A673 (cell line): Measurements from ENCODE around the gene NEK6. TPM values are rescaled to one million over a fixed set of nuclear protein-coding genes. Genes with fewer than 3 reads are reported as not detected.

ENCODE experiments used
- BruUV-seq: library from RNA; stranded (reverse); fragments of 400-500 nt; replicated peaks from 2 replicates; lab custom pipeline; 2021; lab: Mats Ljungman, UMichigan
- CTCF ChIA-PET: fragments of 300-600 bp; sonication (Branson Sonifier 250); formaldehyde crosslinking; loops from one replicate; lab custom pipeline; 2022; ENCODE audit warnings: antibody characterized with exemption; lab: Charles Lee
- POLR2A ChIA-PET: fragments of 300-600 bp; sonication (Branson Sonifier 250); formaldehyde crosslinking; loops from one replicate; lab custom pipeline; 2022; ENCODE audit warnings: antibody characterized with exemption; ENCODE audit not compliant: low non-redundant PET; lab: Charles Lee
- DNase-seq: peaks from one replicate; pipeline ENCODE4 v3.0.0-alpha.2; 2015; ENCODE audit warnings: low spot score
- H3K27ac ChIP-seq: fragments of 200-600 bp; sonication (generic); 2 replicates; pipeline ENCODE4 v1.5.1; 2016; ENCODE audit warnings: mixed run types, low read depth, mild to moderate bottlenecking, mixed read lengths, antibody characterized with exemption, low read length; ENCODE audit not compliant: poor library complexity, severe bottlenecking
- H3K27me3 ChIP-seq: fragments of 200-600 bp; sonication (generic); replicated peaks from 2 replicates; pipeline ENCODE4 v1.6.1; 2017; ENCODE audit warnings: mixed run types, low read depth, mild to moderate bottlenecking, mixed read lengths, antibody characterized with exemption, low read length; ENCODE audit not compliant: insufficient read depth, poor library complexity
- H3K36me3 ChIP-seq: fragments of 200-600 bp; sonication (generic); 2 replicates; pipeline ENCODE4 v1.6.1; 2016; ENCODE audit warnings: mixed run types, mild to moderate bottlenecking, mixed read lengths, antibody characterized with exemption, low read length; ENCODE audit not compliant: insufficient read depth, poor library complexity, severe bottlenecking
- H3K4me1 ChIP-seq: fragments of 200-600 bp; sonication (generic); 2 replicates; pipeline ENCODE4 v1.6.1; 2017; ENCODE audit warnings: mixed run types, mild to moderate bottlenecking, mixed read lengths, antibody characterized with exemption, low read length; ENCODE audit not compliant: insufficient read depth, poor library complexity, severe bottlenecking
- H3K4me3 ChIP-seq: fragments of 200-600 bp; sonication (generic); 2 replicates; pipeline ENCODE4 v1.5.1; 2016; ENCODE audit warnings: low read depth, mixed run types, mild to moderate bottlenecking, mixed read lengths, low read length; ENCODE audit not compliant: poor library complexity, severe bottlenecking
- H3K9me3 ChIP-seq: fragments of 200-600 bp; sonication (generic); 2 replicates; pipeline ENCODE4 v1.6.1; 2016; ENCODE audit warnings: mixed run types, low read depth, mild to moderate bottlenecking, mixed read lengths, antibody characterized with exemption, low read length; ENCODE audit not compliant: poor library complexity, severe bottlenecking
- CTCF ChIP-seq: fragments of 300-800, 200-600 bp; sonication (generic); conservative IDR thresholded peaks from 2 replicates; pipeline ENCODE4 v1.5.1; 2017; ENCODE audit warnings: low read depth, mild to moderate bottlenecking, antibody characterized with exemption, low read length, moderate library complexity, mixed read lengths
- EZH2 ChIP-seq: fragments of 200-600 bp; sonication (generic); IDR thresholded peaks from 2 replicates; pipeline ENCODE4 v1.6.1; 2017; ENCODE audit warnings: borderline replicate concordance, low read depth, mild to moderate bottlenecking, mixed read lengths, antibody characterized with exemption, low read length; ENCODE audit not compliant: poor library complexity, severe bottlenecking
- intact Hi-C: fragments of 100-400 bp; cut with micrococcal nuclease; formaldehyde crosslinking; loops from one replicate; pipeline ENCODE4 v1.10.0; 2022; ENCODE audit not compliant: unreplicated experiment
- total RNA-seq: library from RNA; stranded (reverse); gene quantifications from 2 replicates; pipeline ENCODE4 v1.2.3, GENCODE V29; 2021

The NEK6 gene
- total RNA-seq, 1 experiment from 2014 or later, result 23.3 TPM

DNA sequence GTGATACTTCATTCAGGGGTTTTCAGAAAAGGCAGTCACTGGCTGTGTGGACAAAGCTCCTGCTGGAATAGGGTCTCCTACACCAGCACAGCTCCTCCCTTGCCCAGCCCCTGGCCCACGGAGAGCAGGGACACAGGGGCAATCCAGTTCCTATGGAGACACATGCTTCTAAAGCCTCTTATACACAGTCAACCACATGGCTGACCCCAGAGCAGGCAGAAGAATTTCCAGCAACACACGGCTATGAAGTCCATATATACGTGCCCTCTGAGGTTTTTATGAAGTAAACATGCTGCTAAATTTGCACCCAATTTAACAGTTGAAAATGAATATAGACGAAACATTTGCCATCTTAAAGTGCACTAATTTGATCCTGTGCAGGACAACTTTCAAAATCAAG lies 138.1 kb downstream of the NEK6 start:
- H3K27ac ChIP-seq, result no peak overlapping the region
- intact Hi-C loops, result no loop called here
- BruUV-seq, result no TSS peak
- CTCF ChIA-PET, result no interaction called here
- H3K27me3 ChIP-seq, result no peaks in the 10 kb centered on the region
- H3K4me1 ChIP-seq, result peaks cover 44% of the 10 kb centered on the region
- no peak overlapping the region for H3K4me3 ChIP-seq
- no peak for TF ChIP-seq CTCF
- TF ChIP-seq EZH2, result no peak
- POLR2A ChIA-PET, result interaction anchor here (0.6 to 0.7 kb wide), 2 partner anchors 622 to 1087 kb away, joined by 4 to 5 read pairs; no protein-coding TSS in a partner anchor
- DNase-seq, result no peak
- peaks cover 5% of the 10 kb centered on the region for H3K36me3 ChIP-seq
- H3K9me3 ChIP-seq, result no peaks in the 10 kb centered on the region

GRCh38 chr9:124398191-124398935 lies 140.6 kb downstream of the NEK6 start:
- no TSS peak for BruUV-seq
- no peak for DNase-seq
- Histone ChIP-seq H3K4me1 (peaks cover 19% of the 10 kb centered on the region), H3K27ac (no peak overlapping the region), H3K36me3 (peaks cover 30% of the 10 kb centered on the region), H3K4me3 (no peak overlapping the region), H3K27me3 (no peaks in the 10 kb centered on the region), H3K9me3 (no peaks in the 10 kb centered on the region)
- TF ChIP-seq EZH2 (no peak), CTCF (no peak)
- ChIA-PET POLR2A (no interaction called here), CTCF (interaction anchor here (1.6 kb wide), 1 partner anchor 10 kb away, joined by 9 read pairs; no protein-coding TSS in a partner anchor)
- intact Hi-C loops, result no loop called here

DNA sequence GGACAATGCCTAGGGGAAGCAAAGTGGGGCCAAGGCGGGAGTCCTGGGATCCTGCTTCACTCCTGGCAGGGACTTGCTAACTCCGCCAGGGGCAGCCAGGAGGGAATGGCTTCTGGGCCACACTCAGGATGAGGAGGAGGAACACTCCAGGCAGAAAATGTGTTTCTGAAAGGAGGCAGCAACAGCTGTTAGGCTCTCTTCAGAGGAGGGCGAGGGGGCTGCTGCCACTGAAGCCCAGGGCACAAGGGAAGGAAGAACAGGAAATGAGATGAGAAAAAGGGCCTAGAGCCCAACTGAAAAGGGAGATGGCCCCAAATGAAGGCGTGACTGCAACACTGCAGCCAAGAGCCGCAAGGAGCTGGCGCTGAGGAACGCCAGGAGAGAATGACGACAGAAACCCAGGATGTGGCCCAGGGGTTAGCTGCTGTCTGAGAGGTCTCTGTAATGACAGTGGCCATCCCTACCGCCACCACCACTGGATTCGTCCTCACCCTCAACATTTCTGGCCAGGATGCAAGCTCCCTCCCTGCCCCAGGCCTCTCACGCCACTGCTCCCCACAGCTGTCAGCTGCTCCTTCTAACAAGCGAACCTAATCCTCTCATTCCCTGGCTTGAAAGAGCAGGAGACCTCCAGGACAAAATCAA lies 141.7 kb downstream of the NEK6 start:
- CTCF ChIA-PET, result no interaction called here
- intact Hi-C loops, result no loop called here
- Histone ChIP-seq H3K4me3 (no peak overlapping the region), H3K4me1 (peaks cover 8% of the 10 kb centered on the region), H3K9me3 (no peaks in the 10 kb centered on the region), H3K27ac (peak overlapping the region; percentile 51), H3K36me3 (peaks cover 41% of the 10 kb centered on the region), H3K27me3 (no peaks in the 10 kb centered on the region)
- no peak for DNase-seq
- POLR2A ChIA-PET, result no interaction called here
- BruUV-seq, result no TSS peak
- TF ChIP-seq CTCF (no peak), EZH2 (no peak)
